ENCODE results near the gene PDLIM7. TPM values are rescaled to one million over a fixed set of nuclear protein-coding genes. Genes with fewer than 3 reads are reported as not detected.

PDLIM7 gene
- total RNA-seq, 2 donors from 2014 or later: 196 to 241 TPM

GRCh38 chr5:177476531-177477233, 20.7 kb downstream of the PDLIM7 start:
- WGBS, 2 experiments (ENCODE audit: insufficient coverage in 1 of 2, insufficient read length in 1 of 2): 83 to 93% methylated on average over 14 to 18 of the region's 18 CpGs
- Mint-ChIP-seq H3K27ac (no peak overlapping the region), H3K27me3 (ENCODE audit: insufficient read depth) (no peaks in the 10 kb centered on the region), H3K4me3 (no peak overlapping the region), H3K9me3 (no peaks in the 10 kb centered on the region), H3K4me1 (peaks cover 20% of the 10 kb centered on the region), H3K36me3 (ENCODE audit: low read depth) (peaks cover 20% of the 10 kb centered on the region)
- H3K27ac ChIP-seq (ENCODE audit: low read depth, low read length): no peak overlapping the region
- peak; percentile 73 for DNase-seq
- no peaks in the 10 kb centered on the region for H3K9me3 ChIP-seq (ENCODE audit: control insufficient read depth, low read length)
- H3K36me3 ChIP-seq (ENCODE audit: control insufficient read depth, insufficient read depth, low read length): peaks cover 16% of the 10 kb centered on the region
- TF ChIP-seq CTCF (conservative IDR thresholded peaks at IDR 0.05): no peak
- no peak overlapping the region for H3K9ac ChIP-seq (ENCODE audit: extremely low read depth, low read length, poor library complexity, severe bottlenecking)
- H3K27me3 ChIP-seq (ENCODE audit: control insufficient read depth, insufficient read depth, low read length, poor library complexity, severe bottlenecking): no peaks in the 10 kb centered on the region
- peaks cover 12% of the 10 kb centered on the region for H3K4me1 ChIP-seq (ENCODE audit: control insufficient read depth, insufficient read depth, low read length)
- no peak overlapping the region for H3K4me3 ChIP-seq (ENCODE audit: low read length)

- no peak for DNase-seq
- Histone ChIP-seq H3K27me3 (ENCODE audit: control insufficient read depth, insufficient read depth, low read length, poor library complexity, severe bottlenecking) (no peaks in the 10 kb centered on the region), H3K36me3 (ENCODE audit: control insufficient read depth, insufficient read depth, low read length) (peaks cover 21% of the 10 kb centered on the region), H3K4me3 (ENCODE audit: low read length) (no peak overlapping the region), H3K9ac (ENCODE audit: extremely low read depth, low read length, poor library complexity, severe bottlenecking) (no peak overlapping the region), H3K27ac (ENCODE audit: low read depth, low read length) (no peak overlapping the region), H3K9me3 (ENCODE audit: control insufficient read depth, low read length) (no peaks in the 10 kb centered on the region), H3K4me1 (ENCODE audit: control insufficient read depth, insufficient read depth, low read length) (peaks cover 21% of the 10 kb centered on the region)
- peaks cover 21% of the 10 kb centered on the region for H3K4me1 Mint-ChIP-seq
- H3K36me3 Mint-ChIP-seq (ENCODE audit: low read depth): peaks cover 27% of the 10 kb centered on the region
- no peak for TF ChIP-seq CTCF (conservative IDR thresholded peaks at IDR 0.05)
- no peak overlapping the region for H3K4me3 Mint-ChIP-seq
- WGBS, 2 experiments (ENCODE audit: insufficient coverage in 1 of 2, insufficient read length in 1 of 2): 75 to 91% methylated on average over 4 to 11 of the region's 11 CpGs
- no peaks in the 10 kb centered on the region for H3K9me3 Mint-ChIP-seq
- H3K27me3 Mint-ChIP-seq (ENCODE audit: insufficient read depth): no peaks in the 10 kb centered on the region
- no peak overlapping the region for H3K27ac Mint-ChIP-seq
Measured at GRCh38 chr5:177475563-177476427, 21.6 kb downstream of the PDLIM7 start.

GRCh38 chr5:177474846-177475562, 22.4 kb downstream of the PDLIM7 start:
- DNase-seq: no peak
- H3K4me1 Mint-ChIP-seq: peaks cover 29% of the 10 kb centered on the region
- H3K9ac ChIP-seq (ENCODE audit: extremely low read depth, low read length, poor library complexity, severe bottlenecking): no peak overlapping the region
- H3K4me3 ChIP-seq (ENCODE audit: low read length): no peak overlapping the region
- TF ChIP-seq CTCF (conservative IDR thresholded peaks at IDR 0.05): no peak
- peaks cover 27% of the 10 kb centered on the region for H3K36me3 ChIP-seq (ENCODE audit: control insufficient read depth, insufficient read depth, low read length)
- 61 to 88% methylated on average over 3 to 4 of the region's 4 CpGs for WGBS, 2 experiments (ENCODE audit: insufficient coverage in 1 of 2, insufficient read length in 1 of 2)
- peak overlapping the region; percentile 74 for H3K4me3 Mint-ChIP-seq
- no peak overlapping the region for H3K27ac ChIP-seq (ENCODE audit: low read depth, low read length)
- no peaks in the 10 kb centered on the region for H3K27me3 Mint-ChIP-seq (ENCODE audit: insufficient read depth)
- H3K27ac Mint-ChIP-seq: no peak overlapping the region
- H3K36me3 Mint-ChIP-seq (ENCODE audit: low read depth): peaks cover 32% of the 10 kb centered on the region
- peaks cover 28% of the 10 kb centered on the region for H3K4me1 ChIP-seq (ENCODE audit: control insufficient read depth, insufficient read depth, low read length)
- no peaks in the 10 kb centered on the region for H3K9me3 Mint-ChIP-seq
- H3K9me3 ChIP-seq (ENCODE audit: control insufficient read depth, low read length): no peaks in the 10 kb centered on the region
- no peaks in the 10 kb centered on the region for H3K27me3 ChIP-seq (ENCODE audit: control insufficient read depth, insufficient read depth, low read length, poor library complexity, severe bottlenecking)

All from endodermal cell (in vitro differentiated cells).